Sigmoid colon (tissue), 7 donors: ENCODE data around the gene MRPL10. TPM values are rescaled to one million over a fixed set of nuclear protein-coding genes. Genes with fewer than 3 reads are reported as not detected.

Source experiments
- DNase-seq: peaks from one replicate; pipeline ENCODE4 v3.0.0-alpha.2; 2019
- H3K27ac ChIP-seq, 4 donors: fragments of 200-600 bp; sonication (generic); one replicate each; pipeline ENCODE4 v1.5.1; 2016 to 2019; ENCODE audit warnings: mild to moderate bottlenecking in 1 of 4
- H3K27me3 ChIP-seq, 3 donors: fragments of 200-600 bp; sonication (generic); one replicate each; pipeline ENCODE4 v1.5.1; 2019; ENCODE audit warnings: mild to moderate bottlenecking in 1 of 3
- H3K36me3 ChIP-seq, 4 donors: fragments of 200-600 bp; sonication (generic); one replicate each; pipeline ENCODE4 v1.5.1; 2016 to 2019
- H3K4me1 ChIP-seq, 4 donors: fragments of 200-600 bp; sonication (generic); one replicate each; pipeline ENCODE4 v1.5.1; 2017 to 2019
- H3K4me3 ChIP-seq, 4 donors: fragments of 200-600 bp; sonication (generic); one replicate each; pipeline ENCODE4 v1.5.1; 2017 to 2019; ENCODE audit warnings: mild to moderate bottlenecking in 2 of 4, moderate library complexity in 1 of 4
- H3K9me3 ChIP-seq, 4 donors: fragments of 200-600 bp in 3 of 4; sonication (generic) in 3 of 4; one replicate each; pipeline versions ENCODE4 v1.5.1 to v1.6.1; 2013 to 2019
- CTCF ChIP-seq, 4 experiments: fragments of 450-650 bp in 3 of 4; fragments of 200-600 bp in 1 of 4; IDR thresholded peaks; one replicate each; pipeline ENCODE4 v1.5.1; 2016 to 2019; ENCODE audit warnings: antibody characterized with exemption in 4 of 4, mild to moderate bottlenecking in 3 of 4, moderate library complexity in 2 of 4
- EP300 ChIP-seq, 4 donors: sonication (generic); formaldehyde crosslinking; IDR thresholded peaks; one replicate each; pipeline ENCODE4 v1.6.1; 2017; ENCODE audit warnings: antibody characterized with exemption in 4 of 4
- POLR2A ChIP-seq, 2 donors: fragments of 450-650 bp; IDR thresholded peaks; one replicate each; pipeline ENCODE4 v1.6.1; 2016; ENCODE audit warnings: antibody characterized with exemption in 2 of 2, mild to moderate bottlenecking in 2 of 2, moderate library complexity in 2 of 2
- POLR2AphosphoS5 ChIP-seq, 4 donors: sonication (generic); formaldehyde crosslinking; IDR thresholded peaks; one replicate each; pipeline ENCODE4 v1.6.1; 2017; ENCODE audit warnings: antibody characterized with exemption in 4 of 4
- WGBS, 2 donors: extraction: QIAGEN DNeasy Blood & Tissue Kit; methylation state at CpG; one replicate each; pipeline ENCODE4 v1.1.7; 2013; 5-methylcytosine and 5-hydroxymethylcytosine counted together
- intact Hi-C: fragments of 100-400 bp; cut with DNase I; formaldehyde crosslinking; loops from one replicate; pipeline ENCODE4 v1.15.1; 2023
- polyA plus RNA-seq, 3 donors: library from polyadenylated mRNA; stranded (reverse); fragments of 200-250 nt; gene quantifications; one replicate each; pipeline ENCODE4 v1.2.3, GENCODE V29; 2013
- total RNA-seq, 4 donors: library from RNA; depleted of rRNA; stranded (reverse); fragments of >200 nt; gene quantifications; one replicate each; pipeline ENCODE4 v1.1.0, GENCODE V29; 2016
- donor health status: healthy with polysubstance abuse.
- donor health status: Bipolar disorder and iron deficiency.
- donor health status: healthy.

MRPL10 gene
- total and polyA plus RNA-seq, 7 donors, result 38.8 to 58.8 (median 54.8) TPM

DNA sequence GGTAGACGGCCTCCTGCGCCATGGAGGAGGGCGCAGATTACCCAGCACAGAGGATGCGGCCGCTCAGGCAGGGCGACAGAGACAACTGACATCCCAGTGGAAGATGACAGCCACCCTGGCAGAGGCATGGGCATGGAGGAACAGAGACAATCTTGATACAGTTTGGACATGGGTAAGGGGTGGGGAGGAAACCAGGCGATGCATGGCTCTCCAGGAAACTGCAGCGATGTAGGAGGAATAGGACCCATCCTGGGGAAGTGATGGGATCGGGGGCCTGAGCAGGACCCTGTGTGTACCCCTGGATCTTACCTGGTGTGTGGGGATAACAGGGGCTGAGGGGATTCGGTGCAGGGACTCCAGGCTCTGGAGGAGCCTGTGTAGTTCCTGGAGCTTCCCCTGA lies 14.4 kb downstream of the MRPL10 start:
- peaks cover 0 to 17% (median 14%) of the 10 kb centered on the region in 4 donors for H3K4me1 ChIP-seq
- peaks cover 0 to 67% (median 18%) of the 10 kb centered on the region in 4 donors for H3K36me3 ChIP-seq
- H3K4me3 ChIP-seq, result no peak overlapping the region
- no peaks in the 10 kb centered on the region for H3K27me3 ChIP-seq
- H3K9me3 ChIP-seq, result no peaks in the 10 kb centered on the region
- H3K27ac ChIP-seq, result no peak overlapping the region
- DNase-seq, result no peak
- TF ChIP-seq POLR2A (IDR thresholded peaks at IDR 0.05), result no peak
- no peak for TF ChIP-seq EP300 (IDR thresholded peaks at IDR 0.05)
- TF ChIP-seq POLR2AphosphoS5 (IDR thresholded peaks at IDR 0.05), result no peak
- no peak for TF ChIP-seq CTCF (IDR thresholded peaks at IDR 0.05)
- WGBS, 2 donors, result 96 to 97% methylated on average over 10 of the region's 10 CpGs
- intact Hi-C loops, result no loop called here

DNA sequence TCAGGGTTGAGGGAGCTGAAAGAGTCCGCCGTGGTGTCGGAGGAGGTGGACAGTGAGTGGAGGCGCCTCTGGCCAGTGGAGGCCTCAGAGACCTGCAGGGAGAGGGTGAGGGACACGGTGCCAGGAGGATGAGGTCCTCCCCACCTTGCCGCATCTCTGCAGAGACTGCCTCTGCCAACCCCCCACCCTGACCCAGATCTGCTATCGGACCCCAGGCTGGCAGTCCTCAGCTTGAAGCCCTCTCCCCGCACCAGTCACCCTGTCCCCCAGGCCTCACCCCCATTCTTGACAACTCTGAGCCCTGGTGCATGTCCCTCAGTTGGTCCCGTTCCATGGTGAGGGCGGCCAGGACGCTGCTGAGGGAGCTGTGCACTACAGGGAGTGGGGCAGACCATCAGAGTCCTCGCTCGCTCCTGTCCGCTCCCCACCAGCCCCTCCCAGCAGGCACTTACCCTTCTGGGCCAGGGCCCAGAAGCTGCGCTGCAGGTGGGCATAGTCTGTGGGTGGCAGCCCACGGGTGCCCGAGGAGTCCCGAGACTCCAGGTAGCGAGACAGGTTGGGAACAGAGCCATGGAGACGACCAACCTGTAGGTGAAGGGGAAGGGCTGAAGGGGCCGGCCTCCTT lies 15.1 kb downstream of the MRPL10 start:
- Histone ChIP-seq H3K27ac (no peak overlapping the region), H3K4me3 (no peak overlapping the region), H3K9me3 (no peaks in the 10 kb centered on the region), H3K36me3 (peaks cover 0 to 67% (median 18%) of the 10 kb centered on the region in 4 donors), H3K4me1 (peaks cover 0 to 10% (median 10%) of the 10 kb centered on the region in 4 donors), H3K27me3 (no peaks in the 10 kb centered on the region)
- intact Hi-C loops, result no loop called here
- DNase-seq, result no peak
- WGBS, 2 donors, result 96% methylated on average over 21 of the region's 21 CpGs
- no peak for TF ChIP-seq POLR2AphosphoS5 (IDR thresholded peaks at IDR 0.05)
- TF ChIP-seq EP300 (IDR thresholded peaks at IDR 0.05), result no peak
- TF ChIP-seq POLR2A (IDR thresholded peaks at IDR 0.05), result no peak
- no peak for TF ChIP-seq CTCF (IDR thresholded peaks at IDR 0.05)

- no peak for DNase-seq
- no peak for TF ChIP-seq POLR2AphosphoS5 (IDR thresholded peaks at IDR 0.05)
- no peak for TF ChIP-seq CTCF (IDR thresholded peaks at IDR 0.05)
- no peak for TF ChIP-seq POLR2A (IDR thresholded peaks at IDR 0.05)
- TF ChIP-seq EP300 (IDR thresholded peaks at IDR 0.05), result no peak
- Histone ChIP-seq H3K4me1 (peaks cover 0 to 4% (median 1%) of the 10 kb centered on the region in 4 donors), H3K27me3 (no peaks in the 10 kb centered on the region), H3K36me3 (peaks cover 0 to 67% (median 18%) of the 10 kb centered on the region in 4 donors), H3K27ac (no peak overlapping the region), H3K4me3 (no peak overlapping the region), H3K9me3 (no peaks in the 10 kb centered on the region)
- intact Hi-C loops, result no loop called here
- WGBS, 2 donors, result 95 to 96% methylated on average over 21 of the region's 21 CpGs
These were observed 16.0 kb downstream of the MRPL10 start for GRCh38 chr17:47815106-47815918.

DNA sequence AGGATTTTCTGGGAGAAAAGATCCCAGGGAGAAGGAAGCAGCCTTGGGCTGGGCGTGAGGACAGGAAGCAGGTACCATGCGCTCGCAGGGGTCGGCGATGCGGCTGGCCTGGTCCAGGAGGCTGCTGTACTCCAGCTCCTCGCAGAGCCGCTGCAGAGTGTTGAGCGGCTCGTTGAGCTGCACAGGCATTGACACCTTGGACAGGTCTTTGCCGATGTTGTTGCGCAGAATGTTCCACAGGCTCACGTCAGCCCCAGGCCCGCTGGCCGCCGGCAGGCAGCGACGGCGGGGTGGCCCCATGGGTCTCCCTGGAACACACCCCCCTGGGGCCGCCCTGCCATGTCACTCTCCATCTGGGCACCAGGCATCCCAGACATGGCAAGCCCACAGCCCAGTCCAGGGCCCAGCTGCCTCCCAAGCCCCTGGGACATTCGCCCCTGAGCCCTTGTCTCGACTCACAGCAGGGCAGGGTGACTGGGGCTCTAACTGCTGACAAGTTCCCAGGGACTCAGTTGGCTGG lies 17.8 kb downstream of the MRPL10 start:
- TF ChIP-seq POLR2AphosphoS5 (IDR thresholded peaks at IDR 0.05) (no peak), POLR2A (IDR thresholded peaks at IDR 0.05) (no peak), CTCF (IDR thresholded peaks at IDR 0.05) (no peak), EP300 (IDR thresholded peaks at IDR 0.05) (no peak)
- Histone ChIP-seq H3K36me3 (peaks cover 0 to 72% (median 21%) of the 10 kb centered on the region in 4 donors), H3K27me3 (no peaks in the 10 kb centered on the region), H3K4me1 (peaks cover 0 to 9% (median 0%) of the 10 kb centered on the region in 4 donors), H3K27ac (no peak overlapping the region), H3K4me3 (no peak overlapping the region), H3K9me3 (no peaks in the 10 kb centered on the region)
- intact Hi-C loops, result no loop called here
- 96 to 97% methylated on average over 22 of the region's 22 CpGs for WGBS, 2 donors
- peak; percentile 59 for DNase-seq
